Limb (tissue), 2 donors: ENCODE measurements around the gene KRT83.

Experiments used
- DNase-seq, 2 donors: peaks; one replicate each; pipeline ENCODE4 v3.0.0-alpha.2; 2016; ENCODE audit errors: extremely low spot score in 2 of 2

Gene KRT83

DNA sequence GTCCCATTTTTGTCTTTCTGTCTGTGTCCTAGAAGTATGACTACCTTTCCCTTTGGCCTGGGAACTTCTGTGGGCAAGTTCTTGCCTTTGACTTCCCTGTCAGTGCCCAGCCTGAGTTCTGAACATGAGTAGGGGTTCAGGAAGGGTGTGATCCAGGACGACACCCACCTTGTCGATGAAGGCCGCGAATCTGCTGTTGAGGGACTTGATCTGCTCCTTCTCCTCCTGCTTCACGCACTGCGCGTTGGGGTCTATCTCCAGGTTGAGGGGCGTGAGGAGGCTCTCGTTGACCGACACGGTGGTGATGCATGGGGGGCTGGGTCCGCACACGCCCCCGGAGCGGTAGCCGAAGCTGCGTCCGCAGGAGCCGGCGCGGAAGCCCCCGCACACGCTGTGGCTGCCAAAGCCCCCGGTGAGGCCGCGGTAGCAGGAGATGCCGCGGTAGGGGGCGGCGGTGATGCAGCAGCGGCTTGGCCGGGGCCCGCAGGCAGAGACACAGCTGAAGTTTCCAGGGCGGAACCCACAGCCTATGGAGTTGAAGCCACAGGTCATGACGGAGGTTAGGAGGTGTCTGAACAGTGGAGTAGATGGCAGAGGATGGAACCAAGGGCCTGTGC, at the start of gene KRT83:
TSS of gene KRT83 (minus strand) at position 615 of the 617 bp plus-strand sequence. CDS start at position 552, 63 bp downstream.
- no peak for DNase-seq

DNA sequence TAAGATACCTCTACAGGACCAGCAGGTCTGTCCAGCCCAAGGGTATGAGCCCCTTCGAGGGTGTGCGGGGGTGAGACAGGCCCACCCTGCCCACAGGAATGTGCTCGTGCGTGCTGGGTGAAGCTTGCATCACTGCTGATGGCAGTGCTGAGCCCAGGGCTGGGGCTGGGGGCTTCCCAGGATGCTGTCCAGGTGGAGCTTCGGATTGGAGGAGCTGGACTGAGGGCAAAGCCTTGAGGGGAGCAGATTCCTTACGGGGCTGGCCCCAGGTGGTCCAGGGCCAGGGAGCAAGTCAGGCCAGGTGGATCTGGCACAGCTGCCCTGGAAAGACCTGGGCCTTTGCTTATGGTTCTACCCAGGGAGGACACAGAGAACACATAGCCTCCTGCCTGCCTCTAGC, 48.6 kb upstream of the KRT83 start:
- no peak for DNase-seq

- no peak for DNase-seq
Measured at GRCh38 chr12:52369211-52369610, 48.0 kb upstream of the KRT83 start.

- DNase-seq = no peak
Measured at GRCh38 chr12:52368508-52368907, 47.3 kb upstream of the KRT83 start.

DNA sequence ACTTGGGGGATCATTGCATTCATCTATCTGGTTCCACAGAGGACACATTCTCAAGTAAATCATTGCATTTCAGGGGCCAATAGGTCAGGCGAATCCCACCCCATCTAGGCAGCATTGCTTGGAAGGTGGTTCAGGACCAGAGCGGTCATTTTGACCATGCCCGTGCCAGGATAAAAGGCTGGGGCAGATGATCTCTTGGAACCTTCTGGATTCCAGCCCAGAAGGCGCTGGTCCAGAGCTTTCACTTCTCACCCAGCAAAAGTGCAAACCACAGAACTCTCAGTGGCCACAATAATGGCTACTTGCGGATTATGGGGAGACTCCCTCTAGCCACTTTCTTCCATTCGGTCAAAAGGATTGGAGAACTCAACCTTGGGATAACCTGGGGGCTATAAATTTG, 46.7 kb upstream of the KRT83 start:
- no peak for DNase-seq

DNA sequence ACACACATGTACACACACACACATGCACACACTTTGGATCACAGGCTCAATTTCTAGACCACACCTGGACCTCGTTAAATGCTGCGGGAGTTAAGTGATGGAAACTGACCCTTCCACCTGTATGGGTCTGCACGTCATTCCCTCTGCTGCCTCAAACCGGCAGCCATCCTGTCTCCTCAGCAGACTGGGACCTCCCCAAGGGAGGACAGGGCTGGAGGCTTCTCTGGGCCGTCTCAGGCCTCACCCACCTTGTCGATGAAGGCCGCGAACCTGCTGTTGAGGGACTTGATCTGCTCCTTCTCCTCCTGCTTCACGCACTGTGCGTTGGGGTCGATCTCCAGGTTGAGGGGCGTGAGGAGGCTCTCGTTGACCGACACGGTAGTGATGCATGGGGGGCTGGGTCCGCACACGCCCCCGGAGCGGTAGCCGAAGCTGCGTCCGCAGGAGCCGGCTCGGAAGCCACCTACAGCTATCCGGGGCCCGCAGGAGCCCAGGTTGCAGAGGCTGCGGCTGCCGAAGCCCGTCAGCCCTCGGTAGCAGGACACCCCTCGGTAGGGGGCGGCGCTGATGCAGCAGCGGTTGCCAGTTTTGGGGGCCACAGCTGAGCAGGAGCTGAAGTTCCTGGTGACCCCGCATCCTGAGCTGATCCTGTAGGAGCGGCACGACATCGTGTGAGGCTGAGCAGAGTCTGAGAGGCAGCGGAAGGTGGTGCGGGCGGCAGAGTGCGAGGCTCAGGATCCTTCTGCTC, 45.7 kb upstream of the KRT83 start, which contains the start of gene KRT85:
TSS of gene KRT85 (minus strand) at position 744 of the 748 bp plus-strand sequence. CDS start at position 668, 76 bp downstream.
- no peak for DNase-seq

- no peak for DNase-seq
Measured at GRCh38 chr12:52364901-52365489, 43.8 kb upstream of the KRT83 start.

DNA sequence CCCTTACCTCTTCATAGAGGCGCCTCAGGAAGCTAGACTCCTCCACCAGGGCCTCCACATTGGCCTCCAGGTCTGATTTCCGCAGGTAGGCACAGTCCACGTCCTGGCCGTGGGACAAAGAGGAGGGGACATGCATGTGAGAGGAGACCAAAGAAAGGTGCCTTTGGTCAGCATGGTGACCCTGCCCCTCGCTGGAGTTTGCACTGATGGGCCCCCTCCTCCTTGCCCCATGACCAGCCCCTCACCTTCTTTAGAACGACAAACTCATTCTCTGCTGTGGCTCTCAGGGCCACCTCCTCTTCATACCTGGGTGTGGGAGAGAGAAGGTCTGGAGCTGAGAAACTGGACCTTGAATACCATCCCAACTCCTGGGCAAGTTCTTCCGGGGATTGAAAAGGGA, 42.9 kb upstream of the KRT83 start:
- no peak for DNase-seq

- no peak for DNase-seq
Measured at GRCh38 chr12:52363111-52363679, 42.0 kb upstream of the KRT83 start.

DNA sequence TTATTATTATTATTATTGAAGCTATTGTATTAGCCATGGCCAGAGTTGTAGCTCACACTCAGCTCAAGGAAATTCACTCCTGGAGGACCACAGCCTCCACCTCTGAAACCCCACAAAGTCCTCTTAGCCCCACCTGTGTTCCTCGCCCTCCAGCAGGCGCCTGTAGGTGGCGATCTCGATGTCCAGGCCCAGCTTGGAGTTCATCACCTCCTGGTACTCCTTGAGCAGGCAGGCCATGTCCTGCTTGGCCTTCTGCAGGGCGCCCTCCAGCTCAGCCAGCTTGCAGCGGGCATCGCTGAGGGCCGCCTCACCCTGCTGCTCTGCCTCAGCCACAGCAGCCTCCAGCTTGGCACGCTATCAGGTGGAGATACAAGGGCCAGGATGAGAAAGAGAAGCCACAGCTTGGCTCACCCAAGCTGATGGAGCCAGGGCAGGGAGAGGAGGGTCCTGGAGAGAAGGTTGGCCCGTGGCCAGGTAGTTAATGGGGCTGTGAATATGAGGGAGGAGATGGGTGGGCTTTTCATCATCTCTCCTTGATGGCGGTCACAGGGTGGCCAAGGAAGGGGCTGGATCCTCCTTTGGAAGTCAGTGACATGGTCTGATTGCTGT, 41.0 kb upstream of the KRT83 start:
- no peak for DNase-seq

GRCh38 chr12:52361553-52361952, 40.4 kb upstream of the KRT83 start:
- DNase-seq = no peak

DNA sequence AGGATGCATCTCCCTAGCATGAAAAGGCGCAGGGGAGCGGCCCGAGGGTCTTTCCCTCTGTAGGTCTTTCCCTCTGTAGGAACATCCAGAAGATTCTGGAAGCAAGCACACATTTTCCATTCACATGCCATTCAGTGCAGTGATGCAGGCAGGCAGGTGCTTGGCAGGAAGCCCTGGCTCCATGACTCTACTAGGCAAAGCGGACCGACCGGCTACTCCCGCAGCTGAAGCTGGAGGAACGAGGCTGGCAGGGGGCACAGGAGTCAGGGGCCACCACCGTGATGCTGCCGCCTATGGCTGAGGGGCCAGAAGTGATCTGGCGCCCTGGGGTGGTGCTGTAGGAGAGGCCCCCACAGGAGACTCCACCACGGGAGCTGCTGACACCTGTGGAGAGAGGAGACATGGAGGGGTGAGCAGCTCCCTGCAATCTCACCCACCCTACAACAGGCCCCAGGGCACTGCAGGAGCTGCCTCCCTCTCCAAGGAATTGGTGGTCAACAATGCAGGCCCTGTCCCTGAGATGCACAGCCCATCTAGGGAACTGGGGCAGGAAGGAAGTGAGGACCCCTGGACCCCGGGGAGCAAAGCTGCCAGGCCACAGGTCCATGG, 39.6 kb upstream of the KRT83 start:
- no peak for DNase-seq

GRCh38 chr12:52360106-52360662, 39.0 kb upstream of the KRT83 start:
- DNase-seq = no peak

- no peak for DNase-seq
Measured at GRCh38 chr12:52359621-52360061, 38.4 kb upstream of the KRT83 start.

GRCh38 chr12:52358575-52359350, 37.6 kb upstream of the KRT83 start:
- no peak for DNase-seq

- DNase-seq = no peak
Measured at GRCh38 chr12:52356762-52357580, 35.8 kb upstream of the KRT83 start.

- no peak for DNase-seq
Measured at GRCh38 chr12:52356031-52356761, 35.0 kb upstream of the KRT83 start.

GRCh38 chr12:52355176-52355575, 34.0 kb upstream of the KRT83 start:
- no peak for DNase-seq

DNA sequence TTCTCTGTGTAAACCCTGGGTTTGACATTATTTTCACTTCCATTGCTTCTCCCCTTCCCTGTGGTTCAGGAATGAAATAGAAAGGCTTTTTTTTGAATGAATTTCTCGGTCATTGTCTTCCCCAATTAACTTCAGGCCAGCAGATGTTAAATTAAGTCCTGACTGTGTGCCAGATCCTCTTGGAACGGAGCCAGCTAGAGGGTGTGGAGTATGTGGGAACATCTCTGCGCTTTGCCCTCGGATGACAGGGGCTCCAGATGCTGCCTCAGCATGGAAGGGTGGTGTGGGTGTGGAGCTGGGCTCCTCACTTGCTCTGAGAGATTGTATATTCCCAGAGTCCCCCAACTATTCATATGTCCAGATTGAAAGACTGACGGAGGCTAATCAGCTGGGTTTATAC, 33.0 kb upstream of the KRT83 start:
- no peak for DNase-seq
